Hematopoietic multipotent progenitor cell treated with erythropoietin and hydrocortisone succinate and interleukin-3 and kit ligand, for 8 days (in vitro differentiated cells): ENCODE data around the gene SYPL2.

ENCODE experiments used
- DNase-seq: peaks from one replicate; pipeline ENCODE4 v3.0.0-alpha.2; 2015

Gene SYPL2

DNA sequence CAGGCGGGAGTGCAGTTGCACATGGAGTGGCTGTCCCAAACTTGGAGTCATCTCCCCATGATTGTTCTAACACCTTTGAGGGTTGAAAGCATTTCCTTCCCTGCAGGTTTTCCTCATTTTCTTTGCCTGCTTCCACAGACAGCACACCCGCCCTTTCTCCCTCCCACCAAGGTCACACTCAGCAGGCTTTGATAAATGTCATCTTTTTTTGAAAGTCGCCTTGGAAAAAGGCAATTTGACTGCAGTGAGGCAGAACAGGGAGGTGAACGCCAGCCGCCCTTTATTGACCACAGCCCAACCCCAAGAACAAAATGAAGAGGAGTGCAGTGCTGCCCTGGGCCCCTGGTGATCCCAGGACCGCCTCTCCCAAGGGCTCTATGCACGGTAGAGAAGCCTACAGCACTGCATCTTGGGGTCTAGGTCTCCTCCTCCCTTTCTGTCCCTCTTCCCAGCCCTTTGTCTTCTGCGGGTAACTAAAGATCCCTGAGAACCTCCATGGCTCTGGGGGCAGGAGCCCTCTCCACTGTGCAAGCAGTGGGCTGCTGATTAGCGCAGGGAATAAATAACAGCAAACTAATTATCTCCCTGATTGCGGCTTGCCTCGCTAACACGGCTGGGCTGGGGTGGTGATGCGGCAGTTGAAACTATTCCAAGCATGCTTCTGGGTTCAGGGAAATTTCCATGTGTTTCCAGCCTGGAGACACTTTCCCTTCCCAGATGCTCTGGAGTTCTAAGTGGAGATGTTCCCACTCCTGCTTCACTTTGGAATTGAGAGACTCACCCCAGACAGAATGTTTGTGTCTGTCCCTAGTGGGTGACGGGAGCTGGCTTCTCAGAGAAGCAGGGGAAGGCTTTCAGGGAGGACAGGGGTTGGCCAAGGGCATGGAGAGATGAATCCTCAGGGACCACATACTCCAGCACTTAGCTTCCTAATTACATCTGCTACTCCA lies 54.9 kb downstream of the SYPL2 start:
- DNase-seq, result no peak

DNA sequence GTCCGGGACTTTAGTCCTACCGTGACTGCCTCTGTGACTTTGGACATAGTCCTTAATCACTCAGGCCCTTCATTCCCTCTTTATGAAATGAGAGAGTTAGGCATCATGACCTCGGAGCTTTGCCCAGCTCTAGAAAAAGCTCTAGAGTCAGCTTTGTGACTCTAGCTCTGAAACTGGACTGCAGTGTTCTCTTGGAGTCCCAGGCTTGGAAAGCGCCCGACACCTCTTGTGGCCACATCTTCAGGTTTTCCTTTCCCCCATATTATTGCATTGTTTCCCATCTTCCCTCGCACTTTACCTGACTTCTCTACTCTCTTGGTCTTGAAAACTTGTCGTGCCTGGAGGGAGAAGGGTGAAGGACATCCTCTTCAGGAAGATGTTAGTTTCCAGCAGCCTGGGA lies 55.7 kb downstream of the SYPL2 start:
- no peak for DNase-seq

DNA sequence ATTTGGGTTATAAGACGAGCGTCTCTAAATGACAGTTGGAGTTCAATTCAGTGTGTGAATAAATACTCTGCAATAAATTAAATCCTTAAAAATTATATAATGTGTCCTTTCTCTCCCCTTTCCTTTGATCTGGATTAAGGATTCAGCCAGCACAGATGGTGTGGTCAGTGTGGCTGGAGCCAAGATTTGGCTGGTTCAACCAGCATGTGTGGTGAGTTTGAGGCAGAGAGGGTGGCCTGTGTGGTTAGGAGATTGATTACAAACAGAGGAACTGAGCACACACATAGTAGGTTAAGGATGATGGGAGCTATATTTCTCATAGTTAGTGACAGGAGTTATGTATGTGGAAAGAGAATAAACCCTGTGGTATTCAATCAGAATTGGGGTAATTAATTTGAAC lies 57.4 kb downstream of the SYPL2 start:
- no peak for DNase-seq

- no peak for DNase-seq
Measured at GRCh38 chr1:109527098-109527811, 60.9 kb downstream of the SYPL2 start.

DNA sequence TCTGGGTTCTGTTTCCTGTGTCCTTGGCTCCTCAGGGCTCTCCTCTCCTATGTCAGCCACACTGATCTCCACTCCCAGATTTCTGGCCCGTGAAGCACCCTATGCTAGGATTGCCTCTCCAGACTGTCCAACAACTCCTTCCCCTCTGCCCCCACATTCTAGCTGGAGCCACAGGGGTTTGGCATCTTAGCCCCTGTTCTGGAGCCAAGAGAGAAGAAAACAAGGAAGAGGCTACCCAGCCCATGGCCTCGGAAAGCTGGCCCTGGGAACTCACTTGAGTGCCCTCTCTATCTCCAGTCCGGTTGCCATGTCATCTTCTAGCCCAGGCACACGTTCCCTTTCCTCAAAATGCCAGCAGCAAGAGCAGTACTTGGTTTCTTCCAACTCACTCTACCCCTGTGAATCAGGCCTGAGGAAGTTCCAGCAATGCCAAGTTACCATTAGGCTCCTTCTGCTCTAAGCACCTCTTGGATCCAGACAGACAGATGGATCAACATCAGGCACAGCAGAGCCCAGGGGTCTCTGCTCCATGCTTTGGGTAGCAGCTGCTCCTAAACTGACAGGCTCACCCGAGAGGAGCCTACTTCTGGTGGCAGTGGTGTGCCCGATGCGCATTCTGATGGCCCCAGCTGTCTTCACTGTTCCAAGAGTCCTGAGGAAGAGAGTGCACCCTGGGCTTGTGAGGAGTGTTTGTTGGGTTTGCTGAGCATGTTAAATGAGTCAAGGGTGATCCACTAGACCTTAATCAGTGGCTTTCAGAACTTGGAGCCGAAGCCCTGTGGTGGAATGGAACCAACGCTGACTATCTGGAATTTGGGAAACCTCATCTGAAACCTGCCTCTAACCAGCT lies 61.7 kb downstream of the SYPL2 start:
- no peak for DNase-seq

DNA sequence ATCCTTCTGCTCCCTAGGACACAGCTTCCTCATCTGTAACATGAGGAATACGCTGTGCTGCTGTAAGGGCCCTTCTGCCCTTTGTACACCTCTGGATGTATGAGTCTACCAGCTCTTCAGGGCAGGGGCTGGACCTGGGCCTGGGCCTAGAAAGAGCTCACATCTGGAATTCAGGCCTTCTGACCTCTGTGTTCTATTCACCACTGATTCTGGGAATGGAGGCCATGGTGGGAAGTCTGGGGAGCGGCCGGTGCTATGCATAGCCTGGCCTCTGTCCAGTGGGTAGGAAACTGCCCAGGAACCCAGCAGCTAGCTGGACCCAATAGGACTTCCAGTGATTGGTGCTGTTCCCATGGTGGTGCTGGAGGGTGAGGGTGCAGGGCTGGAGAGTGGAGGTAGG lies 62.4 kb downstream of the SYPL2 start:
- DNase-seq, result no peak

- no peak for DNase-seq
Measured at GRCh38 chr1:109529881-109530456, 63.6 kb downstream of the SYPL2 start.

DNA sequence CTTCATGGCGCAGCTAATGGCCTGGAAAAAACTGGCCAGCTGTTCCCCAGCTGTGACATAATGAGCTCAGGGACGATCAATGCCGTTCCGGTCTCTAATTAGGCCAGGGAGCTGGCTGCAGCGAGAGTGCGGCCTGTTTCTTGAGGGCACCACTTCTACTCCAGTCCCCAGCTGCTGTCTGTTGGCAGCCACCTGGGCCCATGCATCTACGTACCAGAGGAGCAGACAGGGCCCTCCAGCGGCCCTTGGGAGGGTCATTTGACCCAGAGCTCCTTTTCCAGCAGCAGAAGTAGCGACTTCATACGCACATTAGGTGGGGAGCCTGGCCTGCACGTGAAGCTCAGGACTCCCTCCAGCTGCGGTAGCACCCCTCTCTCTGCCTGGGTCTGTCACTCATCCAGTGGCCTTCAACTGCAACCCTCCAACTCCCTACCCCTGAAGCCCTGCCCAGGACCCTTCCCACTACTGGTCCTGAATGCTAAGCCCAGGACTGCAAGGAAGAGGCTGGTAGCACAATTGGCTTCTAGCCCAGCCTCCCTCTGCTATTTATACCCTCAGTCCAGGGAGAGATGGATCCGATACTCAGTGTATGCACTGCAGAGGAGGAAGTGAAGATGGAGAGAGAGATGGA lies 64.2 kb downstream of the SYPL2 start:
- no peak for DNase-seq

- no peak for DNase-seq
Measured at GRCh38 chr1:109531380-109531779, 65.0 kb downstream of the SYPL2 start.
